GM18526 (cell line): Measurements from ENCODE around the gene ANKMY1.

ENCODE experiments used
- POLR2A ChIP-seq: IDR thresholded peaks from 3 replicates; pipeline ENCODE4 v1.6.1; 2011; ENCODE audit not compliant: insufficient read length; ENCODE audit errors: extremely low read depth

The ANKMY1 gene

GRCh38 chr2:240478346-240479110 lies 79.3 kb downstream of the ANKMY1 start:
- no peak for TF ChIP-seq POLR2A

- no peak for TF ChIP-seq POLR2A
These were observed 79.9 kb downstream of the ANKMY1 start for GRCh38 chr2:240477916-240478315.

- TF ChIP-seq POLR2A = no peak
These were observed 84.6 kb downstream of the ANKMY1 start for GRCh38 chr2:240473211-240473610.

- TF ChIP-seq POLR2A = no peak
These were observed 85.6 kb downstream of the ANKMY1 start for GRCh38 chr2:240472078-240472790.

GRCh38 chr2:240469740-240470139 lies 88.0 kb downstream of the ANKMY1 start:
- no peak for TF ChIP-seq POLR2A

GRCh38 chr2:240469239-240469636 lies 88.5 kb downstream of the ANKMY1 start:
- no peak for TF ChIP-seq POLR2A

GRCh38 chr2:240468303-240469238 lies 89.2 kb downstream of the ANKMY1 start:
- no peak for TF ChIP-seq POLR2A

- no peak for TF ChIP-seq POLR2A
These were observed 90.0 kb downstream of the ANKMY1 start for GRCh38 chr2:240467659-240468302.

GRCh38 chr2:240467149-240467642 lies 90.6 kb downstream of the ANKMY1 start:
- no peak for TF ChIP-seq POLR2A

- no peak for TF ChIP-seq POLR2A
These were observed 91.1 kb downstream of the ANKMY1 start for GRCh38 chr2:240466579-240467148.

GRCh38 chr2:240465765-240466578 lies 91.8 kb downstream of the ANKMY1 start:
- no peak for TF ChIP-seq POLR2A

- no peak for TF ChIP-seq POLR2A
These were observed 92.5 kb downstream of the ANKMY1 start for GRCh38 chr2:240465268-240465764.

GRCh38 chr2:240464514-240465241 lies 93.1 kb downstream of the ANKMY1 start:
- TF ChIP-seq POLR2A = no peak

GRCh38 chr2:240463866-240464481 lies 93.8 kb downstream of the ANKMY1 start:
- no peak for TF ChIP-seq POLR2A
